H1 (cell line): ENCODE data around the gene SELENOS. TPM values are rescaled to one million over a fixed set of nuclear protein-coding genes. Genes with fewer than 3 reads are reported as not detected.

Experiments
- CHD1 ChIP-seq: IDR thresholded peaks from 2 replicates; pipeline ENCODE4 v1.6.1; 2012; ENCODE audit warnings: low read depth, low read length, improper control_type of control experiment
- TBP ChIP-seq: IDR thresholded peaks from 2 replicates; pipeline ENCODE4 v1.6.1; 2011; ENCODE audit warnings: low read depth, low read length, improper control_type of control experiment
- ZNF274 ChIP-seq: IDR thresholded peaks from 2 replicates; pipeline ENCODE4 v1.7.0; 2012; ENCODE audit warnings: low read length, borderline replicate concordance; ENCODE audit errors: extremely low read depth
- polyA plus RNA-seq, 7 experiments: library from polyadenylated mRNA; depleted of rRNA in 3 of 7; stranded (reverse) in 5 of 7; unstranded in 2 of 7; fragments of >200 nt in 5 of 7; fragments of 200-250 nt in 2 of 7; gene quantifications; 1 replicate in 5 of 7; 2 replicates in 1 of 7; 4 replicates in 1 of 7; pipeline versions ENCODE4 v1.2.1 to v1.2.3, GENCODE V29; 2011 to 2013; ENCODE audit warnings: missing spikeins in 2 of 7, mixed read lengths in 2 of 7
- total RNA-seq: library from RNA; stranded (reverse); fragmentation: NEBNext Ultra II Directional; extraction: Animal tissue kit (Norgen Biotek cat#: 25700); gene quantifications from 2 replicates; pipeline ENCODE4 v1.2.1, GENCODE V29; 2021

Gene SELENOS
- total and polyA plus RNA-seq, 2 of the 8 experiments (the other 6 are each of a cell fraction or from before 2014, with no cell fraction given): 45.1 to 46.0 TPM

- TF ChIP-seq ZNF274 (no peak), CHD1 (no peak), TBP (no peak)
- TF ChIP-seq, all 59 proteins: peak for 0
These were observed 33.2 kb upstream of the SELENOS start (continued) for GRCh38 chr15:101310508-101310907.
